Osteoblast (primary cell): Measurements from ENCODE around the gene C20orf144. TPM values are rescaled to one million over a fixed set of nuclear protein-coding genes. Genes with fewer than 3 reads are reported as not detected.

ENCODE experiments used
- DNase-seq: peaks from one replicate; pipeline ENCODE4 v3.0.0; 2011; ENCODE audit warnings: low spot score, mixed read lengths; ENCODE audit not compliant: insufficient read length; ENCODE audit errors: missing footprints
- H2AFZ ChIP-seq: 2 replicates; pipeline ENCODE4 v1.6.0; 2011; ENCODE audit warnings: mild to moderate bottlenecking, low read length
- H3K27ac ChIP-seq: 2 replicates; pipeline ENCODE4 v1.5.1; 2011; ENCODE audit warnings: mild to moderate bottlenecking, low read depth, low read length, moderate library complexity
- H3K27me3 ChIP-seq: 2 replicates; pipeline ENCODE4 v1.6.0; 2012; ENCODE audit warnings: mild to moderate bottlenecking, control low read depth, inconsistent platforms, low read length, moderate library complexity; ENCODE audit not compliant: insufficient read depth
- H3K36me3 ChIP-seq: 2 replicates; pipeline ENCODE4 v1.5.1; 2011; ENCODE audit warnings: mild to moderate bottlenecking, low read length, control low read depth, moderate library complexity; ENCODE audit not compliant: insufficient read depth
- H3K4me1 ChIP-seq: 2 replicates; pipeline ENCODE4 v1.5.1; 2011; ENCODE audit warnings: mild to moderate bottlenecking, low read length, control low read depth, moderate library complexity; ENCODE audit not compliant: insufficient read depth
- H3K4me2 ChIP-seq: 2 replicates; pipeline ENCODE4 v1.6.0; 2011; ENCODE audit warnings: mild to moderate bottlenecking, low read length; ENCODE audit not compliant: insufficient read depth
- H3K4me3 ChIP-seq: fragments of 200-600 bp; sonication (generic); 3 replicates; pipeline ENCODE4 v1.5.1; 2012; ENCODE audit warnings: mild to moderate bottlenecking, low read length, inconsistent platforms; ENCODE audit not compliant: insufficient read depth
- H3K79me2 ChIP-seq: 2 replicates; pipeline ENCODE4 v1.6.0; 2012; ENCODE audit warnings: mild to moderate bottlenecking, low read length, control low read depth, inconsistent platforms; ENCODE audit not compliant: insufficient read depth
- H3K9me3 ChIP-seq: 2 replicates; pipeline ENCODE4 v1.5.1; 2011; ENCODE audit warnings: low read depth, low read length, control low read depth
- H4K20me1 ChIP-seq: 2 replicates; pipeline ENCODE4 v1.6.0; 2012; ENCODE audit warnings: mild to moderate bottlenecking, low read length, control low read depth; ENCODE audit not compliant: insufficient read depth
- total RNA-seq: library from RNA; depleted of rRNA; stranded (reverse); fragments of >200 nt; gene quantifications from 2 replicates; pipeline ENCODE4 v1.2.3, GENCODE V29; 2012
- TF ChIP-seq, protein P1 (sequence below): IDR thresholded peaks from 2 replicates; pipeline ENCODE4 v1.5.1; 2011; ENCODE audit warnings: mild to moderate bottlenecking, low read depth, low read length, moderate library complexity; ENCODE audit errors: extremely low read depth

The C20orf144 gene
- total RNA-seq, 1 donor, result under 0.01 TPM

GRCh38 chr20:33676121-33676520, 14.0 kb downstream of the C20orf144 start:
- DNase-seq, result no peak

GRCh38 chr20:33676652-33677645, 14.8 kb downstream of the C20orf144 start:
- Histone ChIP-seq H3K79me2 (peaks cover 5% of the 10 kb centered on the region), H3K4me3 (no peak overlapping the region), H3K4me1 (peaks cover 40% of the 10 kb centered on the region), H3K9me3 (no peaks in the 10 kb centered on the region), H3K27ac (no peak overlapping the region), H2AFZ (no peak overlapping the region), H3K4me2 (no peak overlapping the region), H4K20me1 (peaks cover 15% of the 10 kb centered on the region), H3K36me3 (peaks cover 7% of the 10 kb centered on the region), H3K27me3 (no peaks in the 10 kb centered on the region)
- peak; percentile 77 for DNase-seq
- TF ChIP-seq, protein P1, sequence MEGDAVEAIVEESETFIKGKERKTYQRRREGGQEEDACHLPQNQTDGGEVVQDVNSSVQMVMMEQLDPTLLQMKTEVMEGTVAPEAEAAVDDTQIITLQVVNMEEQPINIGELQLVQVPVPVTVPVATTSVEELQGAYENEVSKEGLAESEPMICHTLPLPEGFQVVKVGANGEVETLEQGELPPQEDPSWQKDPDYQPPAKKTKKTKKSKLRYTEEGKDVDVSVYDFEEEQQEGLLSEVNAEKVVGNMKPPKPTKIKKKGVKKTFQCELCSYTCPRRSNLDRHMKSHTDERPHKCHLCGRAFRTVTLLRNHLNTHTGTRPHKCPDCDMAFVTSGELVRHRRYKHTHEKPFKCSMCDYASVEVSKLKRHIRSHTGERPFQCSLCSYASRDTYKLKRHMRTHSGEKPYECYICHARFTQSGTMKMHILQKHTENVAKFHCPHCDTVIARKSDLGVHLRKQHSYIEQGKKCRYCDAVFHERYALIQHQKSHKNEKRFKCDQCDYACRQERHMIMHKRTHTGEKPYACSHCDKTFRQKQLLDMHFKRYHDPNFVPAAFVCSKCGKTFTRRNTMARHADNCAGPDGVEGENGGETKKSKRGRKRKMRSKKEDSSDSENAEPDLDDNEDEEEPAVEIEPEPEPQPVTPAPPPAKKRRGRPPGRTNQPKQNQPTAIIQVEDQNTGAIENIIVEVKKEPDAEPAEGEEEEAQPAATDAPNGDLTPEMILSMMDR, result no peak

More at GRCh38 chr20:33676121-33676520, 14.0 kb downstream of the C20orf144 start:
- Histone ChIP-seq H3K4me2 (no peak overlapping the region), H2AFZ (no peak overlapping the region), H3K4me3 (no peak overlapping the region), H3K79me2 (peaks cover 5% of the 10 kb centered on the region), H3K27me3 (no peaks in the 10 kb centered on the region), H3K27ac (no peak overlapping the region), H3K36me3 (peaks cover 13% of the 10 kb centered on the region), H3K4me1 (peaks cover 35% of the 10 kb centered on the region), H3K9me3 (no peaks in the 10 kb centered on the region), H4K20me1 (peaks cover 15% of the 10 kb centered on the region)
- TF ChIP-seq, protein P1, result no peak

- peaks cover 11% of the 10 kb centered on the region for H4K20me1 ChIP-seq
- peaks cover 7% of the 10 kb centered on the region for H3K36me3 ChIP-seq
- no peak overlapping the region for H3K4me3 ChIP-seq
- H3K4me1 ChIP-seq, result peaks cover 36% of the 10 kb centered on the region
- H3K4me2 ChIP-seq, result no peak overlapping the region
- H2AFZ ChIP-seq, result no peak overlapping the region
- no peaks in the 10 kb centered on the region for H3K9me3 ChIP-seq
- peaks cover 3% of the 10 kb centered on the region for H3K79me2 ChIP-seq
- TF ChIP-seq, protein P1, result no peak
- no peak overlapping the region for H3K27ac ChIP-seq
- peak; percentile 71 for DNase-seq
- no peaks in the 10 kb centered on the region for H3K27me3 ChIP-seq
Measured at GRCh38 chr20:33677991-33678702, 16.0 kb downstream of the C20orf144 start.
